ENCODE results near the gene MAN2C1. TPM values are rescaled to one million over a fixed set of nuclear protein-coding genes. Genes with fewer than 3 reads are reported as not detected.

MAN2C1 gene
- total RNA-seq, 1 donor from 2014 or later, result 300 TPM

DNA sequence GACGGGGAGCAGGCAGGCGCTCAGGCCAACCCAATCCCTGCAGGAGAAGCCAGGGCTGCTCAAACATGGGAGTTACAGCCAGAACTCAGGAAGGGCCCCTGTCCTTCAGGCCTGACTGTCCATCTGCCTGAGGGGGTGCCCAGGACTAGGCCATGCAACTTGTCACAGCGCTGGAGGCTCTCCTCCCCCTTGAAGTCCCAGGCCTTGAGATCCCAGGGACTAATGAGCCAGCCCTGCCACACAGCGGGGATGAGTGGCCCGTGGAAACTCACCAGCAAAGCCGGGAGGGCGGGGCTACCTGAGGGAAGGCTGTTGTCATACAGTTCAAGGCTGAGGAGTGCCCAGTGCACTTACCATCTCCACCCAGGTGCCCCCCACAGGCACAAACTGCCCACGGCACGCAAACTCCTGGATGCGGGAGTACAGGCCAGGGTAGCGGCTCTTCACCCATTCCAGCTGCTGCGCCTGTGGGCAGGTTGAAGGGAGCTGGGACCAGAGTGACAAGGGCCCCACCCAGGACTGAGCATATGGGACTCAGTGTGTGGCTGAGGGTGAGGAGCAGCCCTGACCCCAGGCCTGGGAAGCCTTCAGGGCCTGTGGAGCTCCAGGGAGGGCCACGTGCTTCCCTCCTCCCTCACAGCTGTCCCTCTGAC lies 6.3 kb downstream of the MAN2C1 start:
- no peak overlapping the region for H3K4me3 Mint-ChIP-seq (ENCODE audit: unreplicated experiment)

DNA sequence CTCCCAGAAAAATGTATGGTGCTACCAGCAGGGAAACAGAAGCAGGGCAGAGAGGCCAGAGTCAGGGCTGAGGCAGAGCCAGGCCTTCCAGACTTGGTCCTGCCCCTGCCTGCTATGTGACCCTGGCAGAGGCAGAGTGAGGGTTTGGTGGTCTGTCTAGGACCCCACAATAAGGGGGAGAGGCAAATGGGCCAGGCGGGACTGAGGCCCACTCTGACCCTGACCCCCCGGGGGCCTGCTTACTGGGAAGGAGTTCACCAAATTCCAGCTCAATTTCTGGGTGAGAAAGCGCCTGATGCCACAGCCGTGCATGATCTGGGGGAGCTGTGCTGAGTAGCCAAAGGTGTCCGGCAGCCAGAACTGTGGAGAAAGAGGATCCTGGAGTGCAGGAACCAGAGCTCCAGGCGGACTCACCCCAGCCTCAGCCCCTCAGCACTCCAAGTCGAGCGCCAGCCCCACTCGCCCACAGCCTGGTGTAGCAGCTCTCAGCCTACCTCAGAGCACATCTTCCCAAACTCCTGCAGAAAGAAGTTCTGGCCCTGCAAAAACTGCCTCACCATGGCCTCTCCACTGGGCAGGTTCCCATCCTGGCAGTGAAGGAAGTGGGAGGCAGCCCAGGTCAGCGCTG lies 6.9 kb downstream of the MAN2C1 start:
- TF ChIP-seq, protein P1, sequence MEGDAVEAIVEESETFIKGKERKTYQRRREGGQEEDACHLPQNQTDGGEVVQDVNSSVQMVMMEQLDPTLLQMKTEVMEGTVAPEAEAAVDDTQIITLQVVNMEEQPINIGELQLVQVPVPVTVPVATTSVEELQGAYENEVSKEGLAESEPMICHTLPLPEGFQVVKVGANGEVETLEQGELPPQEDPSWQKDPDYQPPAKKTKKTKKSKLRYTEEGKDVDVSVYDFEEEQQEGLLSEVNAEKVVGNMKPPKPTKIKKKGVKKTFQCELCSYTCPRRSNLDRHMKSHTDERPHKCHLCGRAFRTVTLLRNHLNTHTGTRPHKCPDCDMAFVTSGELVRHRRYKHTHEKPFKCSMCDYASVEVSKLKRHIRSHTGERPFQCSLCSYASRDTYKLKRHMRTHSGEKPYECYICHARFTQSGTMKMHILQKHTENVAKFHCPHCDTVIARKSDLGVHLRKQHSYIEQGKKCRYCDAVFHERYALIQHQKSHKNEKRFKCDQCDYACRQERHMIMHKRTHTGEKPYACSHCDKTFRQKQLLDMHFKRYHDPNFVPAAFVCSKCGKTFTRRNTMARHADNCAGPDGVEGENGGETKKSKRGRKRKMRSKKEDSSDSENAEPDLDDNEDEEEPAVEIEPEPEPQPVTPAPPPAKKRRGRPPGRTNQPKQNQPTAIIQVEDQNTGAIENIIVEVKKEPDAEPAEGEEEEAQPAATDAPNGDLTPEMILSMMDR (IDR thresholded peaks at IDR 0.05; ENCODE audit: partially characterized antibody, unreplicated experiment), result no peak
- Mint-ChIP-seq H3K27ac (ENCODE audit: unreplicated experiment) (no peak overlapping the region), H3K27me3 (ENCODE audit: unreplicated experiment) (no peaks in the 10 kb centered on the region), H3K4me3 (ENCODE audit: unreplicated experiment) (no peak overlapping the region), H3K4me1 (ENCODE audit: low read depth, unreplicated experiment) (no peaks in the 10 kb centered on the region), H3K9me3 (ENCODE audit: unreplicated experiment) (no peaks in the 10 kb centered on the region), H3K36me3 (ENCODE audit: unreplicated experiment) (no peaks in the 10 kb centered on the region)
- no peak for DNase-seq

More for the DNA sequence above, 6.3 kb downstream of the MAN2C1 start:
- Mint-ChIP-seq H3K36me3 (ENCODE audit: unreplicated experiment) (no peaks in the 10 kb centered on the region), H3K27ac (ENCODE audit: unreplicated experiment) (no peak overlapping the region), H3K9me3 (ENCODE audit: unreplicated experiment) (no peaks in the 10 kb centered on the region), H3K4me1 (ENCODE audit: low read depth, unreplicated experiment) (no peaks in the 10 kb centered on the region), H3K27me3 (ENCODE audit: unreplicated experiment) (no peaks in the 10 kb centered on the region)
- TF ChIP-seq, protein P1 (IDR thresholded peaks at IDR 0.05; ENCODE audit: partially characterized antibody, unreplicated experiment), result no peak
- no peak for DNase-seq

DNA sequence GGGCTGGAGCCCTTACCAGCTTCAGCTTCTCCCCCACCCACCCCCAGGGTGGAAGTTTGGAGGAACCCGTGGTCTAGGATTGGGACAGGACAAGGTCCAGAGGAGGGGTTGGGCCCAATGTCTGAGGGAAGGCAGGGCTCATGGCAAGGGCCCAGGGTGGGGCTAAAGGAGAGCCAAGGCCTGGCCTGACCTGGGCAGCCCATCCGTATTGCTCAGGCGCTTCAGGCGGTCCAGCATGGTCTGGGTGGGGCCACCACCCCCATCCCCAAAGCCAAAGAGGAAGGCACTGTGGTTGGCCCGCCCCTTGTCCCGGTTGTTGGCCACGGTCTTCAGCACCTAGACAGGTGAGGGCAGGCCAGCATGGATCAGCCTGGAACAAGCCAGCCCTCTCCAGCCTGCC lies 7.6 kb downstream of the MAN2C1 start:
- Mint-ChIP-seq H3K36me3 (ENCODE audit: unreplicated experiment) (no peaks in the 10 kb centered on the region), H3K4me3 (ENCODE audit: unreplicated experiment) (no peak overlapping the region), H3K27me3 (ENCODE audit: unreplicated experiment) (no peaks in the 10 kb centered on the region), H3K27ac (ENCODE audit: unreplicated experiment) (no peak overlapping the region), H3K4me1 (ENCODE audit: low read depth, unreplicated experiment) (no peaks in the 10 kb centered on the region), H3K9me3 (ENCODE audit: unreplicated experiment) (no peaks in the 10 kb centered on the region)
- DNase-seq, result no peak
- TF ChIP-seq, protein P1 (IDR thresholded peaks at IDR 0.05; ENCODE audit: partially characterized antibody, unreplicated experiment), result no peak

DNA sequence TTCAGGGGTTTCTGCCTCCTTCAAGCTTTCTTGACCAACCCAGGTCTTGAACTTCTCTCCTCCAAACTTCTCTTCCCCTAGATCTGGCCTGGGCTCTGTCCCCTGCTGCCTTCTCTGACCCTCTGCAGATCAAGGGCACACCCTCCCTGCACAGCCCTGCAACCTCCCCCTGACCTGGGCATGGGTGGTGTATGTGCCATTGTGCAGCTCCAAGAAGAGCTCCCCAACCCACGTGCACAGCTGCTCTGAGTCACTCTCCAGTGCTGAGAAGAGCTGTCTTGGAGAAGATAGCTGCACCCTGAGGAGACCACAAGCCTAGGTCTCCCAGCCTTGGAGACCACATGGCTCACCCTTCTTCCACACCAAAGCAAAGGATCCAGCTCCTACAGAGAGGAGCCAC lies 8.0 kb downstream of the MAN2C1 start:
- H3K4me1 Mint-ChIP-seq (ENCODE audit: low read depth, unreplicated experiment), result no peaks in the 10 kb centered on the region
- TF ChIP-seq, protein P1 (IDR thresholded peaks at IDR 0.05; ENCODE audit: partially characterized antibody, unreplicated experiment), result no peak
- no peaks in the 10 kb centered on the region for H3K9me3 Mint-ChIP-seq (ENCODE audit: unreplicated experiment)
- H3K36me3 Mint-ChIP-seq (ENCODE audit: unreplicated experiment), result no peaks in the 10 kb centered on the region
- no peak for DNase-seq
- no peak overlapping the region for H3K4me3 Mint-ChIP-seq (ENCODE audit: unreplicated experiment)
- H3K27me3 Mint-ChIP-seq (ENCODE audit: unreplicated experiment), result no peaks in the 10 kb centered on the region
- no peak overlapping the region for H3K27ac Mint-ChIP-seq (ENCODE audit: unreplicated experiment)

DNA sequence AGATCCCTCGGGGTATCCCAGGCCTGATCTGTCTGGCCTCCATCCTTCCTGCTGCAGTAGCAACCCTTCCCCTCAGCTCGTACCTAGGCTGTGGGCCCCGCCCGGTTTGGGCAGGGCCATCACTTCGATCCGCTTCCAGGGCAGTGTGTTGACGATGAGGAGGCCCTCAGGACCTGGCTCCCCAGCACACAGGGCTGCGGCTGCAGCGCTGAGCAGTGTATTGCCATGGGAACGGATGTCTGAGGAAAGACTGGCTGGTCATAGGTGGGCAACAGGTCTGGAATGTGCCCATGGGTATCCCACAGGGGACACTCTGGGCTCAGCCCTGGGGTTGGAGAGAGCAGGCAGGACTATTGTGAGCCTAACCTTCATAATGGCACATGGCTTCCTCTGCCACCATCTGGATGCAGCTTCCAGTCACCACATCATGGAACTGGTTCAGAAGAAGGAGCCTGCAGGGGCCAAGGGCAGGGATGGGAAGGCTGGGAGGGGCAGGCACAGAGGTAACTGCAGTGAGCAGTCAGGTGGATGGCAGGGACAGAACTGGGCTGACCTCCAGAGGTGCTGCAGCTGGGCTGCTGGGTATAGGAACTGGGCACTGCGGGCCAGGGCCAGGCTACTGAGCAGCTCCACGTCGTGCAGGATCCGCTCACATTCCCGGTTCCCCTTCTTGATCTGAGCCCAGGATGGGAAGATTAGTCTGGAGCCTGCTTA lies 8.7 kb downstream of the MAN2C1 start:
- Mint-ChIP-seq H3K27me3 (ENCODE audit: unreplicated experiment) (no peaks in the 10 kb centered on the region), H3K9me3 (ENCODE audit: unreplicated experiment) (peaks cover 1% of the 10 kb centered on the region), H3K4me1 (ENCODE audit: low read depth, unreplicated experiment) (no peaks in the 10 kb centered on the region), H3K27ac (ENCODE audit: unreplicated experiment) (no peak overlapping the region), H3K4me3 (ENCODE audit: unreplicated experiment) (no peak overlapping the region), H3K36me3 (ENCODE audit: unreplicated experiment) (no peaks in the 10 kb centered on the region)
- DNase-seq, result no peak
- TF ChIP-seq, protein P1 (IDR thresholded peaks at IDR 0.05; ENCODE audit: partially characterized antibody, unreplicated experiment), result no peak
